Measurements from ENCODE around the gene PKNOX2. TPM values are rescaled to one million over a fixed set of nuclear protein-coding genes. Genes with fewer than 3 reads are reported as not detected.
A peak's percentile ranks its signal among the peaks of the same experiment; 100 is the strongest.
"Not testable (repeated sequence)": the region's sequence is repeated elsewhere in the genome, so short reads cannot be mapped to it uniquely, and the experiment has no call there.

Gene PKNOX2
- total RNA-seq, 6 experiments from 2014 or later = 0.10 TPM; not detected in 5

DNA sequence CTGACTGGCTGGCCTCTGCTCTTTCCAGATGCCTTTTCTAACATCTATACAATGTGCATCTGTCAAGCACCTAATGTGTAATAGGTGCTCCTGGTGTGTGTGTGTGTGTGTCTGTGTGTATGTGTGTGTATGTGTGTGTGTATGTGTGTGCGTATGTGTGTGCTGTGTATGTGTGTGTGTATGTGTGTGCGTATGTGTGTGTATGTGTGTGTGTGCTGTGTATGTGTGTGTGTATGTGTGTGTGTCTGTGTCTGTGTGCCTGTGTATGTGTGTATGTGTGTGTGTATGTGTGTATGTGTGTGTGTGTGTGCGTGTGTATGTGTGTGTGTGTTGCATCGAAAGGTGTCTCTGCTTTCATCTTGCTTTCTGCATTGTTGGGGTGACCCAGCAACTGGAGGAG lies 57.9 kb downstream of the PKNOX2 start:
- peaks cover 34% of the 10 kb centered on the region for H3K27me3 Mint-ChIP-seq (ENCODE audit: insufficient read depth)
- no peaks in the 10 kb centered on the region for H3K4me1 Mint-ChIP-seq (ENCODE audit: low read depth)
- no peak for DNase-seq
- no peak overlapping the region for H3K4me3 Mint-ChIP-seq
- H3K36me3 Mint-ChIP-seq (ENCODE audit: low read depth) = no peaks in the 10 kb centered on the region
- H3K27ac Mint-ChIP-seq = no peak overlapping the region
- no peak for TF ChIP-seq CTCF (IDR thresholded peaks at IDR 0.05)
- H3K9me3 Mint-ChIP-seq = no peaks in the 10 kb centered on the region

- not testable (repeated sequence) for DNase-seq; H3K27ac Mint-ChIP-seq; H3K4me3 Mint-ChIP-seq; H3K9me3 Mint-ChIP-seq; H3K36me3 Mint-ChIP-seq (ENCODE audit: low read depth); H3K4me1 Mint-ChIP-seq (ENCODE audit: low read depth)
- H3K27me3 Mint-ChIP-seq (ENCODE audit: insufficient read depth) = peaks cover 35% of the 10 kb centered on the region
These were observed 58.6 kb downstream of the PKNOX2 start for GRCh38 chr11:125223161-125223560.

- no peak for TF ChIP-seq CTCF (IDR thresholded peaks at IDR 0.05)
- Mint-ChIP-seq H3K4me3 (no peak overlapping the region), H3K4me1 (ENCODE audit: low read depth) (no peaks in the 10 kb centered on the region), H3K36me3 (ENCODE audit: low read depth) (no peaks in the 10 kb centered on the region), H3K27me3 (ENCODE audit: insufficient read depth) (peaks cover 34% of the 10 kb centered on the region), H3K27ac (no peak overlapping the region), H3K9me3 (no peaks in the 10 kb centered on the region)
- no peak for DNase-seq
These were observed 59.4 kb downstream of the PKNOX2 start for GRCh38 chr11:125223901-125224361.

DNA sequence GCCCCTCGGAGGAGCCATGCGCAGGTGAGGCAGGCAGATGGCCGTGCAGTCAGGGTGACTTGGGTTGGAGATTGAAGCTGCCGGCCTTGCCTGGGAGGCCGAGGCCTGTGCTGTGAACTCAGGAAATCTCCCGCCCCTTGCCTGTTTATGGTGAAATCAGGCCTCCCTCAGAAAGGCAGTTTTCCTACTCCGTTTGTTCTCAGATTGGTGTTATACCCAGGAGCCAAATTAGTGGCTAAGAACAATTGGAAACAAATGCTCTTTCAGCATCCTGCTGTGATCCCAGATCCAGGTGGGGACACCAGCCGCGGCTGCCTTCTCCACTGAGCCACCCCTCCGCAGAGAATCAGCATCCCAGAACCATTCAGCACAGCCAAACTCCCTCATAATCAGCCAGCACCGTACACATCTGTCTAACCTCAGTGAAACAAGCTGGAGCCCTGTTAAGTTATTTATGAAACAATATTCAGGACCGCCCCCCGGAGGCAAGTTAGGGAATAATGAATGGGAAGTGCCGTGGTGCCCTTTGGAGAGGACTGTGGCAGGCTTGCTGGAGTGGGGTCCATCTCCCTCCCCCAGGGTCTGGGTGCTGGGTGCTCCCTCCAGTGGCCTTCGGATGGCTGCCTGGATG lies 60.0 kb downstream of the PKNOX2 start:
- peaks cover 34% of the 10 kb centered on the region for H3K27me3 Mint-ChIP-seq (ENCODE audit: insufficient read depth)
- no peaks in the 10 kb centered on the region for H3K4me1 Mint-ChIP-seq (ENCODE audit: low read depth)
- peak; percentile 68 for TF ChIP-seq CTCF (IDR thresholded peaks at IDR 0.05)
- H3K4me3 Mint-ChIP-seq = no peak overlapping the region
- DNase-seq = no peak
- H3K27ac Mint-ChIP-seq = no peak overlapping the region
- no peaks in the 10 kb centered on the region for H3K36me3 Mint-ChIP-seq (ENCODE audit: low read depth)
- no peaks in the 10 kb centered on the region for H3K9me3 Mint-ChIP-seq

GRCh38 chr11:125225401-125225800 lies 60.9 kb downstream of the PKNOX2 start:
- no peak for TF ChIP-seq CTCF (IDR thresholded peaks at IDR 0.05)
- no peak for DNase-seq
- no peaks in the 10 kb centered on the region for H3K4me1 Mint-ChIP-seq (ENCODE audit: low read depth)
- H3K4me3 Mint-ChIP-seq = no peak overlapping the region
- H3K9me3 Mint-ChIP-seq = no peaks in the 10 kb centered on the region
- no peak overlapping the region for H3K27ac Mint-ChIP-seq
- peaks cover 39% of the 10 kb centered on the region for H3K27me3 Mint-ChIP-seq (ENCODE audit: insufficient read depth)
- H3K36me3 Mint-ChIP-seq (ENCODE audit: low read depth) = no peaks in the 10 kb centered on the region

GRCh38 chr11:125226031-125226430 lies 61.5 kb downstream of the PKNOX2 start:
- no peak for DNase-seq
- Mint-ChIP-seq H3K4me3 (no peak overlapping the region), H3K9me3 (no peaks in the 10 kb centered on the region), H3K36me3 (ENCODE audit: low read depth) (no peaks in the 10 kb centered on the region), H3K27me3 (ENCODE audit: insufficient read depth) (peaks cover 40% of the 10 kb centered on the region), H3K4me1 (ENCODE audit: low read depth) (no peaks in the 10 kb centered on the region), H3K27ac (no peak overlapping the region)
- no peak for TF ChIP-seq CTCF (IDR thresholded peaks at IDR 0.05)

Data from HFFc6 (cell line).